GM12878 (cell line): Measurements from ENCODE around the gene PLAC8L1. TPM values are rescaled to one million over a fixed set of nuclear protein-coding genes. Genes with fewer than 3 reads are reported as not detected.

Experiments used
- ATAC-seq: fragments of 200-7000 bp; cut with Tn5 transposase; 3 replicates; pipeline ENCODE4 v1.9.1; 2020; ENCODE audit warnings: mild to moderate bottlenecking, moderate library complexity
- BruUV-seq: library from RNA; stranded (reverse); fragments of 400-500 nt; replicated peaks from 2 replicates; lab custom pipeline; 2021; lab: Mats Ljungman, UMichigan
- CTCF ChIA-PET: fragments of 300-600 bp; sonication (Branson Sonifier 250); formaldehyde crosslinking; extraction: SDS; loops from one replicate; lab custom pipeline; 2021; ENCODE audit warnings: inconsistent platforms; lab: Yijun Ruan, JAX
- POLR2A ChIA-PET: fragments of 350-600 bp; formaldehyde crosslinking; extraction: SDS; loops from one replicate; lab custom pipeline; 2021; ENCODE audit warnings: inconsistent platforms; lab: Charles Lee
- RAD21 ChIA-PET: fragments of 300-600 bp; sonication (Branson Sonifier 250); formaldehyde crosslinking; loops from one replicate; lab custom pipeline; 2023; ENCODE audit warnings: antibody characterized with exemption; ENCODE audit not compliant: unreplicated experiment; lab: Charles Lee
- SMC1A ChIA-PET: fragments of 300-600 bp; sonication (Branson Sonifier 250); formaldehyde crosslinking; loops from one replicate; lab custom pipeline; 2023; ENCODE audit not compliant: unreplicated experiment, uncharacterized antibody; lab: Charles Lee
- DNase-seq: peaks from one replicate; pipeline ENCODE4 v3.0.0-alpha.2; 2011; ENCODE audit warnings: low read depth, low spot score
- FAIRE-seq: peaks from 3 replicates; lab custom pipeline; 2011; peaks lifted over from hg19 to GRCh38; lab: Jason Lieb, UNC
- H2AFZ ChIP-seq: 2 replicates; pipeline ENCODE4 v1.6.0; 2011; ENCODE audit warnings: low read depth, low read length, control low read depth; ENCODE audit not compliant: control insufficient read depth
- H3K27ac ChIP-seq: 2 replicates; pipeline ENCODE4 v1.5.1; 2011; ENCODE audit warnings: control low read depth; ENCODE audit not compliant: control insufficient read depth, insufficient read depth
- H3K27me3 ChIP-seq, 2 experiments: replicated peaks in 1 of 2; 2 replicates each; pipeline versions ENCODE4 v1.6.0 to v1.6.1; 2011; ENCODE audit warnings: low read length in 1 of 2; ENCODE audit not compliant: control insufficient read depth in 2 of 2, insufficient read depth in 2 of 2
- H3K36me3 ChIP-seq, 2 experiments: 2 replicates each; pipeline ENCODE4 v1.5.1; 2011; ENCODE audit warnings: low read length in 1 of 2; ENCODE audit not compliant: control insufficient read depth in 2 of 2, insufficient read depth in 2 of 2
- H3K4me1 ChIP-seq: 2 replicates; pipeline ENCODE4 v1.6.1; 2011; ENCODE audit warnings: mild to moderate bottlenecking, low read length, moderate library complexity, mixed read lengths; ENCODE audit not compliant: control insufficient read depth, insufficient read depth
- H3K4me2 ChIP-seq: 2 replicates; pipeline ENCODE4 v1.6.0; 2011; ENCODE audit warnings: control low read depth; ENCODE audit not compliant: control insufficient read depth, insufficient read depth
- H3K4me3 ChIP-seq: fragments of 200-600 bp; sonication (generic); 2 replicates; pipeline ENCODE4 v1.5.1; 2016
- H3K79me2 ChIP-seq: 2 replicates; pipeline ENCODE4 v1.6.0; 2011; ENCODE audit warnings: low read length; ENCODE audit not compliant: control insufficient read depth, insufficient read depth
- H3K9ac ChIP-seq: 2 replicates; pipeline ENCODE4 v1.8.0; 2011; ENCODE audit warnings: low read length, control low read depth, mixed read lengths; ENCODE audit not compliant: control insufficient read depth, insufficient read depth
- H3K9me3 ChIP-seq: replicated peaks from 3 replicates; pipeline ENCODE4 v1.5.1; 2011; ENCODE audit warnings: mild to moderate bottlenecking, low read length; ENCODE audit not compliant: control insufficient read depth, insufficient read depth
- H4K20me1 ChIP-seq: 2 replicates; pipeline ENCODE4 v1.6.0; 2011; ENCODE audit not compliant: control insufficient read depth, insufficient read depth
- ATF7 ChIP-seq: fragments of 450-650 bp; IDR thresholded peaks from 2 replicates; pipeline ENCODE4 v1.6.1; 2016; ENCODE audit warnings: low read depth, mild to moderate bottlenecking
- BACH1 ChIP-seq: fragments of 450-650 bp; IDR thresholded peaks from 2 replicates; pipeline ENCODE4 v1.6.1; 2017; ENCODE audit warnings: mild to moderate bottlenecking, borderline replicate concordance
- BCL11A ChIP-seq: IDR thresholded peaks from 2 replicates; pipeline ENCODE4 v1.6.1; 2011; ENCODE audit warnings: low read depth, low read length
- CHD1 ChIP-seq: IDR thresholded peaks from 2 replicates; pipeline ENCODE4 v1.6.1; 2012; ENCODE audit warnings: low read depth, low read length, improper control_type of control experiment
- CREB1 ChIP-seq: IDR thresholded peaks from 2 replicates; pipeline ENCODE4 v1.6.1; 2012; ENCODE audit warnings: low read depth, mild to moderate bottlenecking, inconsistent platforms
- GABPA ChIP-seq: IDR thresholded peaks from 2 replicates; pipeline ENCODE4 v1.6.1; 2014; ENCODE audit warnings: antibody characterized with exemption, low read depth, mild to moderate bottlenecking, inconsistent platforms
- JUND ChIP-seq: IDR thresholded peaks from 2 replicates; pipeline ENCODE4 v1.6.1; 2012; ENCODE audit warnings: low read depth, mild to moderate bottlenecking, low read length, improper control_type of control experiment, moderate library complexity
- MAX ChIP-seq: IDR thresholded peaks from 2 replicates; pipeline ENCODE4 v1.6.1; 2012; ENCODE audit warnings: low read depth, low read length, improper control_type of control experiment
- PAX5 ChIP-seq: IDR thresholded peaks from 2 replicates; pipeline ENCODE4 v1.6.1; 2011; ENCODE audit warnings: low read depth, low read length, borderline replicate concordance
- POLR2AphosphoS2 ChIP-seq: IDR thresholded peaks from 2 replicates; pipeline ENCODE4 v1.6.1; 2011; ENCODE audit warnings: low read depth, mild to moderate bottlenecking, low read length, improper control_type of control experiment, moderate library complexity
- SREBF2 ChIP-seq: IDR thresholded peaks from 2 replicates; pipeline ENCODE4 v1.6.1; 2012; ENCODE audit warnings: mild to moderate bottlenecking, low read length
- SUPT20H ChIP-seq: IDR thresholded peaks from 2 replicates; pipeline ENCODE4 v1.6.1; 2011; ENCODE audit warnings: low read depth, mild to moderate bottlenecking, low read length, moderate library complexity, borderline replicate concordance; ENCODE audit not compliant: control insufficient read depth
- TARDBP ChIP-seq: IDR thresholded peaks from 2 replicates; pipeline ENCODE4 v1.6.1; 2016; ENCODE audit warnings: borderline replicate concordance
- ZBED1 ChIP-seq: IDR thresholded peaks from 2 replicates; pipeline ENCODE4 v1.6.1; 2016; ENCODE audit warnings: borderline replicate concordance
- ZBTB33 ChIP-seq: fragments of 450-650 bp; IDR thresholded peaks from 2 replicates; pipeline ENCODE4 v1.6.1; 2017; ENCODE audit warnings: mild to moderate bottlenecking
- ZNF687 ChIP-seq: fragments of 450-650 bp; IDR thresholded peaks from 2 replicates; pipeline ENCODE4 v1.6.1; 2017; ENCODE audit warnings: mild to moderate bottlenecking, moderate library complexity
- WGBS: methylation state at CpG from one replicate; pipeline ENCODE4 v1.1.6; 2016; ENCODE audit warnings: low lambda C conversion rate; ENCODE audit not compliant: insufficient replicate concordance, insufficient coverage; ENCODE audit errors: missing lambda C conversion rate; 5-methylcytosine and 5-hydroxymethylcytosine counted together
- in situ Hi-C: fragments of 300-500 bp; cut with MboI; formaldehyde crosslinking; loops from 9 replicates; pipeline ENCODE4 v1.14.3; 2018; ENCODE audit warnings: mixed read lengths
- intact Hi-C: fragments of 100-400 bp; cut with micrococcal nuclease; formaldehyde crosslinking; loops from one replicate; pipeline ENCODE4 v1.14.2; 2022; ENCODE audit not compliant: unreplicated experiment
- polyA plus RNA-seq, 11 experiments: library from polyadenylated mRNA; depleted of rRNA in 4 of 11; unstranded in 6 of 11; stranded (reverse) in 5 of 11; fragments of >200 nt; fragmentation: Nextera tagmentation in 4 of 11; fragmentation: Illumina TruSeq in 1 of 11; extraction: Ambion mirVana in 4 of 11; extraction: Trizol in 1 of 11; gene quantifications; 1 replicate in 1 of 11; 2 replicates in 10 of 11; pipeline versions ENCODE4 v1.2.1 to v1.2.3, GENCODE V29; 2011 to 2016; ENCODE audit warnings: inconsistent platforms in 2 of 11, missing spikeins in 2 of 11, low read depth in 1 of 11
- total RNA-seq, 4 experiments: library from RNA; depleted of rRNA in 3 of 4; stranded (reverse); fragments of >200 nt in 3 of 4; fragmentation: Illumina TruSeq in 1 of 4; extraction: Trizol in 1 of 4; gene quantifications; 2 replicates each; pipeline versions ENCODE4 v1.2.1 to v1.2.3, GENCODE V29; 2013 to 2021

The PLAC8L1 gene
- total and polyA plus RNA-seq, 10 of the 15 experiments (the other 5 are each of a cell fraction or from before 2014, with no cell fraction given) = 0.17 to 0.39 (median 0.24) TPM; not detected in 4

- TF ChIP-seq ZBED1 = no peak
Measured at GRCh38 chr5:146047396-146047795, 58.0 kb downstream of the PLAC8L1 start (continued).

- BruUV-seq = no TSS peak
- POLR2A ChIA-PET = no interaction called here
- TF ChIP-seq CREB1 = no peak
- no peak for TF ChIP-seq ZBTB33
- no peak for TF ChIP-seq ZNF687
- no peak for TF ChIP-seq BCL11A
- TF ChIP-seq SUPT20H = no peak
- TF ChIP-seq GABPA = no peak
- TF ChIP-seq SREBF2 = no peak
- no peak for TF ChIP-seq TARDBP
- no peak for TF ChIP-seq PAX5
- no peak for TF ChIP-seq BACH1
- no peak for TF ChIP-seq ATF7
- TF ChIP-seq CHD1 = no peak
- TF ChIP-seq MAX = no peak
- no peak for TF ChIP-seq JUND
- no peak for TF ChIP-seq POLR2AphosphoS2
Measured at GRCh38 chr5:146043722-146044121, 61.7 kb downstream of the PLAC8L1 start.

More at GRCh38 chr5:146043722-146044121, 61.7 kb downstream of the PLAC8L1 start:
- Histone ChIP-seq H2AFZ (no peak overlapping the region), H3K36me3 (no peaks in the 10 kb centered on the region), H3K9ac (no peak overlapping the region), H3K4me2 (no peak overlapping the region), H3K4me3 (no peak overlapping the region), H3K27me3 (peaks cover 0 to 4% of the 10 kb centered on the region in 2 experiments; a peak in 3 of 4 replicates), H3K27ac (no peak overlapping the region), H3K4me1 (no peaks in the 10 kb centered on the region), H3K79me2 (no peaks in the 10 kb centered on the region), H4K20me1 (no peaks in the 10 kb centered on the region), H3K9me3 (no peaks in the 10 kb centered on the region)
- in situ Hi-C loops = no loop called here
- FAIRE-seq (no peak), ATAC-seq (no peak), DNase-seq (no peak)
- RAD21 ChIA-PET = no interaction called here
- CTCF ChIA-PET = no interaction called here
- WGBS = 68% methylated on average over 4 of the region's 4 CpGs
- SMC1A ChIA-PET = no interaction called here
- intact Hi-C loops = no loop called here
